ENCODE results near the gene POLR1H.
"Not testable (repeated sequence)": the region's sequence is repeated elsewhere in the genome, so short reads cannot be mapped to it uniquely, and the experiment has no call there.

Gene POLR1H, protein sequence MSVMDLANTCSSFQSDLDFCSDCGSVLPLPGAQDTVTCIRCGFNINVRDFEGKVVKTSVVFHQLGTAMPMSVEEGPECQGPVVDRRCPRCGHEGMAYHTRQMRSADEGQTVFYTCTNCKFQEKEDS

DNA sequence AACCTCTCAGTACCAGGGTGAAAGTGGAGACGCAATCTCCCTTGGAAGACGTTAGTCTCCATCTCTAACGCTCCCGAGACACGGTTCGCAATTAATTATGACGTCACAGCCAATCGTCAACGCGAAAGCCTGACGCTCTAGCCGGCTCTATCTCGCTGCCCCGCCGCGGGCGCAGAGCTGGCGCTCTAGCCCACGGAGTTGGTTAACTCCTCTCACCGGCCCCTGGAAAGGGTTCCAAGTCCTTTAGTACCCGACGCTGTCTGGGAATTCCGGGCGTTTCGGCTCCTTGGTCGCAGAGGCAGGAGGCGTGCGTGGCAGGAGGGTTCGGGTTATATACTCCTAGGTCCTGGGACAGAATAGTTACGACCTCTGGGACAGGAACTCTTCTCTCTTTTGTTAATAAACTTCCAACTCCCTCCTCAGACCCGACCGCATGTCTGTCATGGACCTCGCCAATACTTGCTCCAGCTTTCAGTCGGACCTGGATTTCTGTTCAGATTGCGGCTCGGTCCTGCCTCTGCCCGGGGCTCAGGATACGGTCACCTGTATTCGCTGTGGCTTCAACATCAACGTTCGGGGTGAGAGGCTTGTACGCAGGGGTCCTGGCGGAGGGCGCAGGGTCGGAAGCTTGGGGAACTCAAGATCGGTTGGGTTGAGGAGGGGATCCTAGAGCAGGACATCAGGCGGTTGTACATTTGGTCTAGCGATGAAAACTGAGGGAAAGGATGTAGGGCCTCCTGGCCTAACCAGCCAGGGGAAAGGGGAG lies at the start of gene POLR1H:
POLR1H (plus strand) TSS at position 174 of the 766 bp plus-strand sequence; CDS start at position 434, 260 bp downstream.
- FAIRE-seq (peak; percentile 95), DNase-seq (ENCODE audit: insufficient read length, low spot score) (peak; percentile 82)
- peak; percentile 61 for TF ChIP-seq POLR2A (IDR thresholded peaks at IDR 0.05; ENCODE audit: low read depth, low read length)

DNA sequence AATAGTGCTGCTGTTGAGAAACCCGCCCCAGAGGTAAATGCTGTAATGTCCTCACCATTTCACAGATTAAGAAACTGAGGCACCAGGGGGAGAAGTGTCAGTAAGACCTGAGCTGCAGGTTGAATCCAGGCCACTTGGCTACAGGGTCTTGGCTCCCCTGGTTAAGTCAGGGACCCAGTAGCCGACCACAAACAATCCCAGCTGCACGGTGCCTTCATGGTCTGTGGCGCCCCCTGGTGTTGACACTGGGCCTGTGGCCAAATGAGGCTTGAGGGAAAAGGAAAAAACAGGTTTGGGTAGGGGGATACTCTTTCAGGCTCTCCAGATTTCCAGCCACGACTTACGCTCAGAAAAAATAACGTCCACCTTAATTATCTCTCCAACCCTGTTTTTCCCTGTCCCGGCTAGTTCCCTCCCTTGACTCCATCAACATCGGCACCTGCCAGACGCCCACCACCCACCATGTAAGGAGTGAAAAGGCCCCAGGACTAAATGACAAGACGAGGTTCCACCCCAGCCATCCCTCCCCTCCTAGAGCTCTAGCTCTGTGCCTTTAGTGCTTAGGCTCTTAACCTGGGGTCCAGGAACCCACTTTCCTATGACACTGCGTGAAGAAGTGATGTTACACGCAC lies 47.7 kb upstream of the POLR1H start:
- DNase-seq (ENCODE audit: insufficient read length, low spot score) (no peak), FAIRE-seq (no peak)
- TF ChIP-seq POLR2A (IDR thresholded peaks at IDR 0.05; ENCODE audit: low read depth, low read length), result no peak

DNA sequence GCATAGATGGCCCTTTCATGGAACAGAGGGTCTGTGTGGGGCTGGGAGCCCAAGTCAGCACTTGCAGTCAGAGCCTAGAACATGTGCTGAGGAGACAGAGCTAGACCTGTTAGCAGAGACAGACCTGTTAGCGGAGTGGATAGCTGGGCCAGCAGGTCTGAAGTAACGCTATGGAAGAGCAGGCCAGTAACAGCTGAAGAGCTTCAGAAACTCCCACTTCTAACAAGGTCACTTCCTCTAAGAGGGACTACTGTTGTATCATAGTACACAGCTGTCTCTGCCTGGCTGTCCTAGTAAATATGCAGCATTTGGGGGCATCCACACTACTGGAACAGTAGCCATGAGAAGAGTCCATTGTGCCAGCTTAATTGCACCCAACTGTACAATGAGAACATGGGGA lies 41.2 kb upstream of the POLR1H start:
- DNase-seq (ENCODE audit: insufficient read length, low spot score), result no peak

DNA sequence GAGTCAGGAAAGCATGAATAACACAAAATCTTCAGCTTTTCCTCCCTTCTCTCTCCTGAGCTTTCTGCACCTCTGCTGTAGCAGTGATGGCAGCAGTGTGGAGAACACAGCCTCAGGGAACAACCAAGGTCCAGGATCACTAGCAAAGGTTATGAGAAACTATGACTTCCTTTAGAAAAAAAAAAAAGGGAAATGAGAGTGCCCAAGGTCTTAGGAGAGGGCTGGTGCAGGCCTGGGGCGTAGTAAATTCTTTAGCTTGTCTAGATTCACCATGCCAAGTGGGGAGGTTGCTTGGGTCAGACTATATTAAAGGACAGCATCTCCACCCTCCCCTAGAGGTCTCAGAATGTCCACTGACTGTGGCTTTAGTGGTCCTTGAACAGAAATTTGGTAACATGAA lies 40.4 kb upstream of the POLR1H start:
- no peak for DNase-seq (ENCODE audit: insufficient read length, low spot score)
- FAIRE-seq, result no peak
- no peak for TF ChIP-seq POLR2A (IDR thresholded peaks at IDR 0.05; ENCODE audit: low read depth, low read length)

More for the DNA sequence above, 41.2 kb upstream of the POLR1H start:
- no peak for TF ChIP-seq POLR2A (IDR thresholded peaks at IDR 0.05; ENCODE audit: low read depth, low read length)
- no peak for FAIRE-seq

DNA sequence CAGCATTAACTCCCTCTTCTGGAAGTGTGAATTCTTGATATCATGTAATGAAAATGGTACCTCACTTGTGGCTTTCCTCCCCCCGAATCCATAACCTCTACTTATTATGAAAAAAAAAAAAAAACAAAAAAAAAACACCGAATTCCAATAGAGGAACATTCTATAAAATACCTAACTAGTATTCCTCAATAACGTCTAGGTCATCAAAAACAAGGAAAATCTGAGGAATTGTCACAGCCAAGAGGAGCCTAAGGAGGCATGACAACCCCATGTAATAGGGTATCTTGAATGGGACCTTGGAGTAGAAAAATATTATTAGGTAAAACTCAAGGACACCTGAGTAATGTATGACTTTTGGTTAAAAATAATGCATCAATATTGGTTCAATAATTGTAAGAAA lies 38.9 kb upstream of the POLR1H start:
- no peak for FAIRE-seq

DNA sequence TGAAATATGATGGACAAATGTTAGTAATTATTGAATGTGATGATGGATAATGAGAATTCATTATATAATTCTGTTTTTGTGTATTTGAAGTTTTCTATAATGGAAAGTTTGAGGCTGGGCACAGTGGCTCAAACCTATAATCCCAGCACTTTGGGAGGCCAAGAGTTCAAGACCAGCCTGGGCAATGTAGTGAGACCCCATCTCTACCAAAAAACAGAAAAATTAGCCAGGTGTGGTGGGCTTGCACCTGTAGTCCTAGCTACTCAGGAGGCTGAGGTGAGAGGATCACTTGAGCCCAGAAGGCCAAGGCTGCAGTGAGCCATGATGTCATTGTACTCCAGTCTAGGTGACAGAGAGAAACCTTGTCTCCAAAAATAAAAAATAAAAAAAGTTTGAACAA lies 38.4 kb upstream of the POLR1H start:
- not testable (repeated sequence) for FAIRE-seq; DNase-seq (ENCODE audit: insufficient read length, low spot score)

More for the DNA sequence above, 38.9 kb upstream of the POLR1H start:
- no peak for TF ChIP-seq POLR2A (IDR thresholded peaks at IDR 0.05; ENCODE audit: low read depth, low read length)
- DNase-seq (ENCODE audit: insufficient read length, low spot score), result no peak

DNA sequence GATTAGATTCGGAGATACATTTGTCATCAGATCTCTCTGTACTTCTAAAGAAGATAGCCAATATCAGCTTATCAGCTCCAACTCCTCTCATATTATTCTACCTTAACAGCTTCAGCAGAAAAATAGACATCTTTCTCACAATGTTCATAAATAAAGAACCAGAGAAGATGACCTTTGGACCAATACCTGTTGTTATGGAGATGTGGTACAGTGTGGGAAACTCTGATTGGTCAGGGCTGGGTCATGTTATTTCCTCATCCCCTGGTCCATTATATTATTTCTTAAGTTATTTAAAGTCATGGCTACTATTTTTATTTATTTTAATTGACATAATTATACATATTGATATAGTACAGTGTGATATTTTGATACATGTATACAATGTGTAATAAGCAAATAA lies 35.9 kb upstream of the POLR1H start:
- DNase-seq (ENCODE audit: insufficient read length, low spot score) (no peak), FAIRE-seq (no peak)
- TF ChIP-seq POLR2A (IDR thresholded peaks at IDR 0.05; ENCODE audit: low read depth, low read length), result no peak

DNA sequence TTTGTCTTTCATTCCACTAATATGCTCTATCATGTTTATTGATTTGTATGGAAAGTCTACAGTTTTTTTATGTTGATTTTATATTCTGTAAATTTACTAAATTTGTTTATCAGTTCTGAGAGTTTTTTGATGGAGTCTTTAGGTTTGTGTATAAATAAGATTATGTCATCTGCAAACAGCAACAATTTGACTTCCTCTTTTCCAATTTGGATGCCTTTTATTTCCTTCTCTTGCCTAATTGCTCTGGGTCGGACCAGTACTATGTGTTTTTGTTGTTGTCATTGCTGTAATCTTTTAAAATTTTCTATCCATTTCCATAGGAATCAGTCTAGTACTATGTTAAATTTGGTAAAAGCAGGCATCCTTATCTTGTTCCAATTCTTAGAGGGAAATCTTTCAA lies 31.5 kb upstream of the POLR1H start:
- no peak for TF ChIP-seq POLR2A (IDR thresholded peaks at IDR 0.05; ENCODE audit: low read depth, low read length)
- DNase-seq (ENCODE audit: insufficient read length, low spot score) (no peak), FAIRE-seq (no peak)

DNA sequence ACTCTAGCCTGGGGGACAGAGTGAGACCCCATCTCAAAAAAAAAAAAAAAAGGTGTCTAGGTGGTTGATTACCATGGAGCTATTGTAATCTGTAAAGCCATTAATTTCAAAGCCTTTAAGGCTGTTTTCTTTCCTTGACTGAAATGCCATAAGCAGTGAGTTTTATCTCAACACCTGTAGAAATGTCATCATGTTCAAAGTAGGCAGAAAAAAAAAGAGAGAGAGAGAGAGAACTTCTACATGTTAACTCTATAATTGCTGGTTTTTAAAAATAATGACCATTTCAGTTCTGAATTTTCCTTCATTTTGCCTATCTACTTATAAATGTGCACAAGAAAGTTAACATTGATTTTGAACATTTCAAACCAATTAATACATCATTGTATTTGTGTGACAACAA lies 29.7 kb upstream of the POLR1H start:
- FAIRE-seq (no peak), DNase-seq (ENCODE audit: insufficient read length, low spot score) (no peak)
- no peak for TF ChIP-seq POLR2A (IDR thresholded peaks at IDR 0.05; ENCODE audit: low read depth, low read length)

DNA sequence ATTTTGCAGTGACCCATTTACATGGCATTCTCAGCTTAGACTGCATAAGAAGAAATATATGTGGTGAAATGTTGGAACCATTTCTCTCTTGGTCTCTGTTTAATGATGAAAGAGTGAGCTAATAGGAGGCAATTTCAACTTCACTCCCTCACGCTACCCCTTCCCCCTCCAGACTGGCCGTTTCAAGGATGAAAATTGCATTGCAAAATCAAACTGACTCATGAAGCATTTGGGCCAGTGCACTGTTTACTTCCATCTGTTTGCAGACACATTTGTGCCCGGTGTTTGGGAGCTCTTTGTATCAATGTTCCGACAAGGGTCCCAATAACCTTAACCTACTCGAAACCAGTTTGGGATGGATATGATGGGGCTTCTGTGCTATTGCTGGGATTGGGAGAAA lies 27.6 kb upstream of the POLR1H start:
- FAIRE-seq; DNase-seq (ENCODE audit: insufficient read length, low spot score): not testable (repeated sequence)

DNA sequence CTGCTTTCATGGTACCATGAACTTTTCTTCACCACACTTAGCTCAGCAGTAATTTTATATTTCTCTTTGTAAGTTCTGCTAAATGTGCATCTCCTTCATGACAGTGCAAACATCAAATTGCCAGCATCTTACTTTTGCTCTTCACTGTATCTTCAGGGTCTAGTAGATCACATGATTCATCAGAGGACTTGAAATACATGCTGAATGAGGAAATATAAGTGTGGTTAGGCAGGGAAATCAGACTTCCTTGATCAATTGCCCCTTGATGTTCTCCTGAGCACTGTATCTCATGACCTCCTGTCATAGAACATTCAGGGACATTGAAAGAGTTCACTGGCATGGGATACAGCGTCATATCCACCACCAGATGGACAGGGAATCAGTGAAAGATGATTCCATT lies 25.3 kb upstream of the POLR1H start:
- DNase-seq (ENCODE audit: insufficient read length, low spot score), result no peak
- FAIRE-seq, result peak; percentile 15
- TF ChIP-seq POLR2A (IDR thresholded peaks at IDR 0.05; ENCODE audit: low read depth, low read length), result no peak

DNA sequence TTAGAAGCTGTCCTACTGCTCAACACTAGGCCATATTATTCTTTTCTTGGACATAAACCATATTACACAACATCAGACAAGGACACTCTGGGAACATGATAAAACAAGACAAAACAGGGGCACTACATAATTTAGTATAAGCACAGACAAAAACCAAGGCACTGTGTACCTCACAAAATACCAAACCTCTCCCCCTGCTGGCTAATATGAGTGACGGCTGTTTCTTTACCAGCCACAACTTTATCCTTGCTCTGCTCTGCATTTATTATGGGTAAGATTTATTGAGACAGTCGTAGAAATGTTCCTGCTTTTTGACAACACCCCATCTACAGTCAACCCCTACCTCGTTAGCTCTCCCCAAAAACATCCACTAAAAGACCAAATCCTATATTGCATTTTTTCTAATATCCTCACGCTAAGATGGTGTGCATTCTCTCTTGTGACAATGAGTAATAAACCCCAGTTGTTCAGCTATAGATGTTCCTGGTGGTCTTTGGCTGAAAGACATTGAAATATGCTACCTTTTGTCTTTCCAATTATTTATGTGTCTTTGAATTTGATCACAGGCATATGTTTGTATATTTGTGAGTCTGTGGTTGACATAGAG lies 23.8 kb upstream of the POLR1H start:
- no peak for TF ChIP-seq POLR2A (IDR thresholded peaks at IDR 0.05; ENCODE audit: low read depth, low read length)
- FAIRE-seq (peak; percentile 91), DNase-seq (ENCODE audit: insufficient read length, low spot score) (no peak)

DNA sequence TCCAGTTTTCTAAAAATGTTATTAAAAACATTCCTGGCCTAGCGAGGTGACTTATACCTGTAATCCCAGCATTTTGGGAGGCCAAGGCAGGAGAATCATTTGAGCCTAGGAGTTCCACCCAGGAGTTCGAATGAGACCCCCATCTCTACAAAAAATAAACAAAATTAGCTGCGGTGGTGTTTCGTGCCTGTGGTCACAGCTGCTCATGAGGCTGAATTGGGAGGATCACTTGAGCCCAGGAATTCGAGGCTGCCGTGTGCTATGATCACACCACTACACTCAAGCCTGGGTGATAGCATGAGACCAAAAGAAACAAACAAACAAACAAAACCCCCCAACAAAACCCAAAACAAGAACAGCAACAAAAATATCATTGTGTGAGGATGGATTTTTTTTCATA lies 19.8 kb upstream of the POLR1H start:
- no peak for DNase-seq (ENCODE audit: insufficient read length, low spot score)
- FAIRE-seq, result no peak
- no peak for TF ChIP-seq POLR2A (IDR thresholded peaks at IDR 0.05; ENCODE audit: low read depth, low read length)

DNA sequence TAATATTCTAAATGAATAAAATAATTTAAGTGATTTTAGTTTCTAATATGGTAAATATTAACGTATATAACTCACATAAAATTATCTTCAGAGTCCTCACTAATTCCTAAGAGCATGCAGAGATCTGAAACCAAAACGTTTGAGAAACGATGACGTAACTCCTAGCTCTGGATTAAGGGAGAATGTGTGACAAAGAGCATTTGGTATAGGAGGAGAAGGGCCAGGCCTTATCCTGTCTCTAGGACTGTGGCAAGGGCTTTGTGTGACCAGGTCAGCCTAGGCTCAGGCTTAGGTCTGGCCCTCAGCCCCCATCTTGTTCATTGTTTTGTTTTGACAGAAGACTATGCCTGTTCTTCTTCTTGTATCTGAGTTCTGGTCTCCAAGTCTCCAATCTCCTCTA lies 19.2 kb upstream of the POLR1H start:
- no peak for DNase-seq (ENCODE audit: insufficient read length, low spot score)
- TF ChIP-seq POLR2A (IDR thresholded peaks at IDR 0.05; ENCODE audit: low read depth, low read length), result no peak
- FAIRE-seq, result no peak
